Astrocyte of the cerebellum (primary cell): ENCODE results near the gene RFC2.
A peak's percentile ranks its signal among the peaks of the same experiment; 100 is the strongest.

ENCODE experiments used
- DNase-seq: peaks from one replicate; pipeline ENCODE4 v3.0.0-alpha.2; 2011; ENCODE audit warnings: low read depth
- H3K4me3 ChIP-seq: 2 replicates; pipeline ENCODE4 v1.5.1; 2011; ENCODE audit warnings: mild to moderate bottlenecking, low read depth, low read length, moderate library complexity
- in situ Hi-C: cut with HindIII; loops from 2 replicates; pipeline ENCODE4 v1.10.0; 2017; ENCODE audit warnings: low sequenced_read_pairs
- TF ChIP-seq, protein P1 (sequence below): IDR thresholded peaks from 2 replicates; pipeline ENCODE4 v1.5.1; 2012; ENCODE audit warnings: low read length, low read depth, moderate library complexity, mild to moderate bottlenecking; ENCODE audit errors: missing control alignments

The RFC2 gene

DNA sequence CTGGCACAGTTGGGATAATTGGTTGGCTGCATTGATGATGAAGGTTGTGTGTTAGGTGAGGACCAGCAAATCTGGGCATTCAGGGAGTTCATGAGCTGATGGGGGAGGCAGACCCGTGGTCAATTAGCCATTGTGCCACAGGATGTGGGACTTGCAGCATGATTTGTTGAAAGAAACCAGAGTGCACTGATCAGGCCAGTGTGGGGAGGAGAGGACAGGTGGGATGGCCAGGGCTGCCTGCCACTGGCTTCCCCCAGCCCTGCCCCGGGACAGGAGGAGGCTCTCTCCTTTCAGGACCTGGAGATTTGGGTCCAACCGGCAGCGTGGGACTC, 39.3 kb upstream of the RFC2 start:
- TF ChIP-seq, protein P1, sequence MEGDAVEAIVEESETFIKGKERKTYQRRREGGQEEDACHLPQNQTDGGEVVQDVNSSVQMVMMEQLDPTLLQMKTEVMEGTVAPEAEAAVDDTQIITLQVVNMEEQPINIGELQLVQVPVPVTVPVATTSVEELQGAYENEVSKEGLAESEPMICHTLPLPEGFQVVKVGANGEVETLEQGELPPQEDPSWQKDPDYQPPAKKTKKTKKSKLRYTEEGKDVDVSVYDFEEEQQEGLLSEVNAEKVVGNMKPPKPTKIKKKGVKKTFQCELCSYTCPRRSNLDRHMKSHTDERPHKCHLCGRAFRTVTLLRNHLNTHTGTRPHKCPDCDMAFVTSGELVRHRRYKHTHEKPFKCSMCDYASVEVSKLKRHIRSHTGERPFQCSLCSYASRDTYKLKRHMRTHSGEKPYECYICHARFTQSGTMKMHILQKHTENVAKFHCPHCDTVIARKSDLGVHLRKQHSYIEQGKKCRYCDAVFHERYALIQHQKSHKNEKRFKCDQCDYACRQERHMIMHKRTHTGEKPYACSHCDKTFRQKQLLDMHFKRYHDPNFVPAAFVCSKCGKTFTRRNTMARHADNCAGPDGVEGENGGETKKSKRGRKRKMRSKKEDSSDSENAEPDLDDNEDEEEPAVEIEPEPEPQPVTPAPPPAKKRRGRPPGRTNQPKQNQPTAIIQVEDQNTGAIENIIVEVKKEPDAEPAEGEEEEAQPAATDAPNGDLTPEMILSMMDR: no peak
- DNase-seq: no peak
- no peak overlapping the region for H3K4me3 ChIP-seq
- in situ Hi-C loops: no loop called here

DNA sequence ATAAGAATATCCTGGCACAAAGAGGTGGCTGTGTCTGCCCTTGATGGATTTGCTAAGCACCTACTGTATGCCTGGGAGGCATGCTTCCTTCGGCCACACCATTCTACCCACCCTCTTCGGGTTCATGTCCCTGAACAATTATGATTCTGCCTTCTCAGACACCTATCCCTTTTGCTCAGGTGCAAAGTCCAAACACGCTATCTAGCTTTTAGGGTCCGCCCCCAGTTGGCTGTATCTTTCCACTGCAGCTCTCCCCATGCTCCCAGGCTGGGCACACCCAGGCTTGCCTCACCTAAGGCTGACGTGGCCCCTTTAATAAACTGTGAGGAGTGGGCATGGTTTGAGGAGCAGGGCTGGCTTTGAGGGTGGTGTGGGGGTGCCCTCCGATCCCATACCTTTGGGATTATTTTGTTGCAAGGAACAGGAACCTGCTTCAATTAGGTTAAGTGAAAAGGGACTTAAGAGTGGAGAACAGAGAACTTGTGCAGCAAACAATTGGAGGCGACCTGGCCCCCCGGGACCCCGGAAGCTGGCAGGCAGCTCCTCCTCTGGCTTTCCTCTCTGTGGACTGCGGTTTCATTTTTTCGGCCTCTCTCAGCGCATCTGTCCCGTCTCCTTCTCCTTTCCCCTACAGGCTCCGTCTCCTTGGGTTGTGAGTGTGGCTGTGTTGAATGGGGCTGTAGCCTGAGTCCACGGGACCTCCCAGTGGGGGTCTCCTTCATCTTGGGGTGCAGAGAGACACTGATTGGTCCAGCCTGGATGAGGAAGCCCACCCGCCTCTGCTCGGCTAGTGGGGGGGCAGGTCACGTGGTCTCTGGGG, 38.8 kb upstream of the RFC2 start:
- DNase-seq: no peak
- H3K4me3 ChIP-seq: no peak overlapping the region
- TF ChIP-seq, protein P1: no peak
- in situ Hi-C loops: no loop called here

DNA sequence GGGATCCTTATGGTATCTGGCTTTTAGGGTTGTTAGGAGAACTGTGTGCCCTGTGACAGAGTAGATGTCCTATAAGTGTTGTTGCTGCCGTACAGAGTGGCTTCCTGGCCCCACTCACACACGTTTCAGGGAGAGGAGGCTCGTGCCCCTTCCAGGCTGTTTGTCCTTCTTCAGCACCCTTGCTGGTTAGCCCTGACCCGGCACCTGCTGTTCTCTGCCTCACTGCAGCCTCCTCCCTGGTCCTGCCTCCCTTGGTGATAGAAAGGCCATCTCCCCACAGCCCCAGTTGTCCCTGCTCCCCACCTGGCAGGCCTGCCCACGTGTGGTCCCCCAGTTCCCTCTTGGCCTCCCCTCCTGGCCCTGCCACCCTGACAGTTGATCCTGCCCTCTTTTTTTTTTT, 37.3 kb upstream of the RFC2 start:
- DNase-seq: no peak
- in situ Hi-C loops: no loop called here
- no peak overlapping the region for H3K4me3 ChIP-seq
- TF ChIP-seq, protein P1: no peak

DNA sequence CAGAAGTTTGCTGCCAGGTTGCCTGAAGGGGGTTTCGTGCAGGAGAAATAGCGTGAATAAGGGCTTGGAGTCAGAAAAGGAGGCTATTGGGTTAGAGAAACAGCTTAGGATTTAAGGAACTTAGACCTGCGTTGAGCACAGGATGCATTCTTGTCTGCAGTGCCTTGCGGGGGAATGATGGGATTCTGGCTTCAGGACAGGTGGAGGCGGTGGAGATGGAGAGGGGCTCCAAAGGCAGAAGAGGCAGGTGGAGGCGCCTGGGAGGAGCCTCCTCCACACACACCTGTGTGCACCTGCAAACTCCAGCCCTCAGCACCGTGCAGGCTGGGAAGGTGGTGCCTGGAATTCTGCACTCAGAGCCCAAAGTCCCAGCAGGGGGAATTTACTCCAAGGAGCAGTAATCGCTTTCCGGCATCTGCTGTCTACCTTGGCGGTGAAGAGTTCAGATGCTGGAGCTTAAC, 36.8 kb upstream of the RFC2 start:
- H3K4me3 ChIP-seq: peak overlapping the region; percentile 86
- in situ Hi-C loops: no loop called here
- TF ChIP-seq, protein P1: no peak
- DNase-seq: no peak

DNA sequence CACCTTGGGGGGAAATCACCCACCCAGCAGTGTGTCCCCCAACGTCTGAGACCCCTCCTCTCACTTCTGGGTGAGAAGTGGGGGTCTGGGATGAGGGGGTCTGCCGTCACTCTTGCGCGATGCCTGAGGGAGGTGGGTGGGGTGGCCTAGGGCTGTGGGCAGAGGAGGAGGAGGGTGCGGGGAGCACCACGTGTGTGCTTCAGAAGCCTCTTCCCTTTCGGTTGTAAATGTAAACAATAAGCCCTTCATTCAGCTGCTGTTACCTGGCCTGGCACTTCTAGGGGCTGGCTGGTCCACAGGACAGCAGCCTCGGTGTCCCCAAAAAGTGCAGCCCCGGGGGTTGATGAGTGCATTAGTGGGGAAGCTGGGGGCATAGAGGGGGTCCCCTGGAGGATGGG, 36.4 kb upstream of the RFC2 start:
- TF ChIP-seq, protein P1: no peak
- peak overlapping the region; percentile 86 for H3K4me3 ChIP-seq
- DNase-seq: no peak
- in situ Hi-C loops: no loop called here

DNA sequence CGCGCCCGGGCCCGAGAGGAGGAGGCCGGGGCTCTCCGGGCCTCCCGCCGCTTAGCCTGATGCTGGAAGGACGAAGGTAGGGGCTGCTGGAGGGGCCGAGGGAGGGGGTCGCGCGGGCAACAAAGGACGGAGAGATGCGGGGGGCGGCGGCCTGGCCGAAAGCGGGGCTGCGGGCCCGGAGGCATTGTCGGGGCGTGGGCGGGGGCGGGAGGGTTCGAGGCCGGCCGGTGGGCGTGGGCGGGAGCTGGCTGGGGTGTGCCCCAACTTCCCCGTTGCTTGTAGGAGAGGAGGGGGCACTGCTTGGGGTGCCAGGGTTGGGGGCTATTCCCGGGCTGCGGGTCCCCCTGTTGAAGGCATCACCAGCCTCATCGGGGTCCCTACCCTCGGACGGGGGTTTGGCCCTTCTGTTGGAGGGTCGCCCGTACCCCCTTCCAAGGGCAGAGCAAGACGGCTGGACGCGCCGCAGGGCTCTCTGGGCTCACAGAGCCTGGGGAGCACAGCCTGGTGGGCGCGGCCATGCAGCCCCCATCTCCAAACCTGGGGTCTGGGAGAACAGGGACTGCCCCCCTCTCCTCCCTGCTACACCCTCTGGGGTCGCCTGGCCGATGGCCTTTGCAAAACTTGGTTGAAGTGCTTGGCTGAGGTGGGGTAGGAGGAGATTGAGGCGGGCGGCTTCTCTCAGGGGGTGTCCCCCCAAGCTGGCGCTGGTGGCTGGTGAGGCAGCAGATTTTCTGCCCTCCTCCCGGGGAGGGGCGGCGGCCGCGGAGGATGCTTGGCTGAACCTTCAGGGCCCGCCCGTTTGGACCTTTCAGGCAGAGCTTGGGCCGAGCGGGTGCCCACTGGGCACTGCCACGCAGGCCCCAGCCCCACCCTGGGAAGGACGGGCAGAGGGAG, 35.7 kb upstream of the RFC2 start:
- TF ChIP-seq, protein P1: no peak
- DNase-seq: no peak
- in situ Hi-C loops: no loop called here
- peak overlapping the region; percentile 86 for H3K4me3 ChIP-seq
